Prostate gland (tissue), 2 donors: Measurements from ENCODE around the gene CHN1. TPM values are rescaled to one million over a fixed set of nuclear protein-coding genes. Genes with fewer than 3 reads are reported as not detected.
A peak's percentile ranks its signal among the peaks of the same experiment; 100 is the strongest.

Experiments
- DNase-seq: peaks from one replicate; pipeline ENCODE4 v3.0.0-alpha.2; 2019; ENCODE audit warnings: low spot score
- H3K27ac ChIP-seq, 2 donors: fragments of 200-600 bp; sonication (generic); 2 replicates each; pipeline ENCODE4 v1.5.1; 2017 to 2019
- H3K27me3 ChIP-seq: fragments of 200-600 bp; sonication (generic); replicated peaks from 2 replicates; pipeline ENCODE4 v1.5.1; 2019; ENCODE audit not compliant: insufficient read depth
- H3K36me3 ChIP-seq, 2 donors: fragments of 200-600 bp; sonication (generic); 1 replicate in 1 of 2; 2 replicates in 1 of 2; pipeline versions ENCODE4 v1.5.1 to v1.8.1; 2017 to 2019
- H3K4me1 ChIP-seq: fragments of 200-600 bp; sonication (generic); replicated peaks from 2 replicates; pipeline ENCODE4 v1.5.1; 2019
- H3K4me3 ChIP-seq, 2 donors: fragments of 200-600 bp; sonication (generic); 2 replicates each; pipeline ENCODE4 v1.5.1; 2017 to 2019
- H3K9me3 ChIP-seq: fragments of 200-600 bp; sonication (generic); 2 replicates; pipeline ENCODE4 v1.5.1; 2017
- CTCF ChIP-seq, 4 experiments: fragments of 200-600 bp in 2 of 4; fragments of 450-650 bp in 2 of 4; sonication (generic) in 2 of 4; IDR thresholded peaks; 1 replicate in 3 of 4; 2 replicates in 1 of 4; pipeline ENCODE4 v1.5.1; 2016 to 2019; ENCODE audit warnings: antibody characterized with exemption in 4 of 4, mild to moderate bottlenecking in 2 of 4, moderate library complexity in 2 of 4
- POLR2A ChIP-seq: fragments of 450-650 bp; IDR thresholded peaks from one replicate; pipeline ENCODE4 v1.6.1; 2016; ENCODE audit warnings: antibody characterized with exemption, mild to moderate bottlenecking
- POLR2AphosphoS5 ChIP-seq: sonication (generic); formaldehyde crosslinking; IDR thresholded peaks from one replicate; pipeline ENCODE4 v1.6.1; 2017; ENCODE audit warnings: antibody characterized with exemption
- WGBS: methylation state at CpG from one replicate; pipeline ENCODE4 v1.1.5; 2018; 5-methylcytosine and 5-hydroxymethylcytosine counted together
- intact Hi-C: fragments of 100-400 bp; cut with DNase I; formaldehyde crosslinking; loops from one replicate; pipeline ENCODE4 v1.14.2; 2022
- total RNA-seq, 2 donors: library from RNA; depleted of rRNA; stranded (reverse); fragments of >200 nt; gene quantifications; one replicate each; pipeline ENCODE4 v1.1.0, GENCODE V29; 2016

The CHN1 gene
- total RNA-seq, 2 donors from 2014 or later: 7.8 to 20.1 TPM

DNA sequence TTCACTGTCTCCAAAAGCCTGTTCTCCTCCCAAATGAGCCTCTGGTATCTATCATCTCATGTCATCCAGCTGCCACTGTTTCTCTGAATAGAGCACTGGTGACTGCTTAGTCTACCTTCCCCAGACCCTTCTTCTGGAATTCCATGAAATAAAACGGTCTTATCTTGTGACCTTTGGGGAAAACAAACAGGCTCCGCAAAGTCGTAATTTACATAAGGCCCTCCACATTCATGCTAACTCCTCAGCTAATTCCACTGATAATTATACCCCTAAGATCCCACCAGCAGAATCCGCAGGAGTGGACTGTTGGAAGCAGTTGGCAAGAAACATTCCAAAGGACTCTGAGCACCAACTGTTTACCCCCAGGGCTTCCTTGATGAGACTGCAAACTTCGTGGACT is 33.9 kb upstream of the CHN1 start:
- no peaks in the 10 kb centered on the region for H3K4me1 ChIP-seq
- intact Hi-C loops: no loop called here
- H3K27ac ChIP-seq: no peak overlapping the region
- no peaks in the 10 kb centered on the region for H3K9me3 ChIP-seq
- TF ChIP-seq POLR2A (no peak), POLR2AphosphoS5 (no peak), CTCF (IDR thresholded peaks at IDR 0.05) (no peak)
- DNase-seq: no peak
- H3K27me3 ChIP-seq: no peaks in the 10 kb centered on the region
- no peak overlapping the region for H3K4me3 ChIP-seq
- 76% methylated on average over 5 of the region's 5 CpGs for WGBS
- H3K36me3 ChIP-seq: no peaks in the 10 kb centered on the region

DNA sequence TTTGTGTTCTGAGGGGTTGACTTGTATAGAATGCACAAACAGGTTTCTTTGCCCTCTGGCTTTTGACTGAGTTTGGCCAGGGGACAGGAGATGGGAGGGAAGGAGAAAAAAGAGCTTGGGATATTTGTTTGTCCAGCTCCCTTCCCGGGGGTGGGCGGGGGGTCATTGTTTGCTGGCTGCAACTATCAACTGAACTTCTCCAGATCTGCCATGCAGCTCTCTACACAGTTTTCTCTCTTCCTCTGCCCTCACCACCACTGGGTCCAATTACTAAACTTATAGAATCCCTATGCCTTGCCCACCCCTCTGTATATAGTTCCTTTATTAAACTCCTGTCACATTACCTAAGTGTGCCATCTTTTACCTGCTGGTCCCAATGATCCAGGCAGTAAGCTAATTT is 32.8 kb upstream of the CHN1 start:
- DNase-seq: no peak
- Histone ChIP-seq H3K9me3 (no peaks in the 10 kb centered on the region), H3K27ac (no peak overlapping the region), H3K27me3 (no peaks in the 10 kb centered on the region), H3K4me1 (no peaks in the 10 kb centered on the region), H3K4me3 (no peak overlapping the region), H3K36me3 (no peaks in the 10 kb centered on the region)
- 77% methylated on average over 2 of the region's 2 CpGs for WGBS
- TF ChIP-seq POLR2AphosphoS5: no peak
- TF ChIP-seq CTCF (IDR thresholded peaks at IDR 0.05): no peak
- TF ChIP-seq POLR2A: no peak
- intact Hi-C loops: no loop called here

DNA sequence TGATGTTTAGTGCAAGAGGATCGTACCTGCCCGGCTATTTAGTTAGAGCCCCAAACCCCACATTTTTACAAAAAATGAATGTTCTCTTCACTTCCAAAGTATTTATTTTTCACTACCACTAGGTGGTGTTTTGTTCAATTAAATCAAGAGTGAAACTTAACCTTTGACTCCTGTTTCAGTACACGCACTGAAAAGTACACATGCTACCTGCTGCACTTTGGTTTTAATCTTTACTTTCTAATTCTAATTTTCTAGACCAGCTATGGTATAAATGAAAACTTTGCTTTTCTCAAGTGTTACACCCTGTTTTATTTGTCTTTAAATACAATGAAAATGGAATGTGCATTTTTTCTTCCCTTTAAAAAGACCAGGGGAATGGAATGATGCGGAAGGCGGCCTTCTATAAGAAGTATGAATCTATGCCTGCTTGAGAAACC is 31.4 kb upstream of the CHN1 start:
- Histone ChIP-seq H3K36me3 (no peaks in the 10 kb centered on the region), H3K9me3 (no peaks in the 10 kb centered on the region), H3K27ac (no peak overlapping the region), H3K27me3 (no peaks in the 10 kb centered on the region), H3K4me1 (no peaks in the 10 kb centered on the region), H3K4me3 (no peak overlapping the region)
- intact Hi-C loops: no loop called here
- no peak for DNase-seq
- 69% methylated on average over 5 of the region's 5 CpGs for WGBS
- TF ChIP-seq POLR2AphosphoS5: no peak
- TF ChIP-seq CTCF (IDR thresholded peaks at IDR 0.05): peak in 3 of 4 experiments; percentile 22 to 46 (median 40)

- H3K27me3 ChIP-seq: no peaks in the 10 kb centered on the region
- 79% methylated on average over 3 of the region's 3 CpGs for WGBS
- no peak overlapping the region for H3K4me3 ChIP-seq
- intact Hi-C loops: no loop called here
- H3K9me3 ChIP-seq: no peaks in the 10 kb centered on the region
- H3K4me1 ChIP-seq: no peaks in the 10 kb centered on the region
- H3K27ac ChIP-seq: no peak overlapping the region
- H3K36me3 ChIP-seq: no peaks in the 10 kb centered on the region
- DNase-seq: no peak
- TF ChIP-seq POLR2AphosphoS5: no peak
- TF ChIP-seq POLR2A: no peak
- TF ChIP-seq CTCF (IDR thresholded peaks at IDR 0.05): no peak
Measured at GRCh38 chr2:175035806-175036205, 30.6 kb upstream of the CHN1 start.

DNA sequence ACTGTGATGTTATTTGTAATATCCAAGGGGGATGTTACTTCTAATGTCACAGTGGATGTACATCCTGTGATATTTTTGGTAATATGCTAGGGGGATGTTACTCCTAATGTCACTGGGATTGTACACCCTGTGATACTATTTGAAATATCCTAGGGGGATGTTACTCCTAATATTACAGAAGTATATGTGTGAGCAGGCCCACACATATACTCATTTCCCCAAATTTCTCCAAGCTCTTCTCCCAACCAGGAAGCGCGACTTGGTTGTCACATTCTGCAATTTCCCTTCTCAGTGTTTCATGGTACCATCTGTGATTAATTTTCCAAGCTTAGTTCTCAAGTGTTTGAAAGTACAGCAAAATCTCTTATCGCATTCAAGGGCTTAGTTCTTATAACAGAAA is 29.5 kb upstream of the CHN1 start:
- Histone ChIP-seq H3K9me3 (no peaks in the 10 kb centered on the region), H3K4me3 (no peak overlapping the region), H3K27ac (no peak overlapping the region), H3K27me3 (no peaks in the 10 kb centered on the region), H3K36me3 (no peaks in the 10 kb centered on the region), H3K4me1 (no peaks in the 10 kb centered on the region)
- WGBS: 97% methylated on average over 3 of the region's 3 CpGs
- intact Hi-C loops: no loop called here
- TF ChIP-seq POLR2A (no peak), POLR2AphosphoS5 (no peak), CTCF (IDR thresholded peaks at IDR 0.05) (no peak)
- no peak for DNase-seq
